Measurements from ENCODE around the gene FGG.

Gene FGG

DNA sequence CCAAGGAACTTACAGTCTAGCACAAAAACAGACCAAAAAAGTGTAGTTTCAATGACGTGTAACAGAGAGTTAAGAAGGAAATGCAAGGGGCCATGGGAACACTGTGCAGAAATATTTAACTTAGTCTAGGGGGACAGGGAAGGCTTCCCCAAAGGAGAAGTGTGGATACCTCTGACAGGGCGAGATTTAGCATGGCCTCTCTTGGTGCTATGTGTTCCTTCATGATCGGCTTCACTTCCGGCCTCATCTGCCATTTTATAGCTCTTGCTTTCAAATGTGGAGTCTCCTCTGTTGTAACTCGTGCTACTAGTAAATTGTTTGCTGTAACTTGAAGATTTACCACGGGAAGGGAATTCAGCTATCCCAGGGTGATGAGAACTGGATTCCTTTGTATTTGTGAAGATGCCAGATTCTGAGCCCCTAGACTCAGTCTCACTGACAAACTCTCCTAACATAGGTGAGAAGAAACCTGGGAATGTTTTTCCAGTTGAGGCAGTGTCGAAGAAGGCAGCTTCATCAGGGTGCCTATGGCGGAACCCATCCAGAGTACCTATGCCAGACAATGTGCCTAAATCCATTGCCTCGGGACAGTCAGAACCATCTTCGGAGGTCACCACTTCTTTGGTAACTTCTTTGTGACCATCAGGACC, 27.0 kb downstream of the FGG start:
- no peak for DNase-seq

- no peak for DNase-seq
Measured at GRCh38 chr4:154584259-154584658, 28.2 kb downstream of the FGG start.

GRCh38 chr4:154583677-154584076, 28.8 kb downstream of the FGG start:
- no peak for DNase-seq

- no peak for DNase-seq
Measured at GRCh38 chr4:154583230-154583629, 29.2 kb downstream of the FGG start.

- DNase-seq: no peak
Measured at GRCh38 chr4:154582723-154583122, 29.7 kb downstream of the FGG start.

DNA sequence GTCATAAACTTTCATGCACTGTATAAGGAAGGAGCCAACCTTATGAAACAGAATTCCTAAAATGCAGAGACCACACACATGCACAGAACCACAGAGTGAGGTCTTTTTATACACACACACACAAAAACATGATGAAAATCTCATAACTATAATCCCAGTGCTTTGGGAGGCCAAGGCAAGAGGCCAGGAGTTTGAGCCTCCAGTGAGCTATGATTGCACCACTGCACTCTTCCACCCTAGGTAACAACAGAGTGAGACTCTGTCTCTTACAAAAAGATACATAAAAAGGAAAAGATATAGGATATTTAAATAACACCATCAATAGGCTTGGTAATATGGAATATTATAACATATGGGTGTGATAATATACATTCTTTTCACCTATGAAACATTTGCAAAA, 32.5 kb downstream of the FGG start:
- DNase-seq: no peak

- DNase-seq: no peak
Measured at GRCh38 chr4:154578919-154579318, 33.5 kb downstream of the FGG start.

GRCh38 chr4:154577324-154577723, 35.1 kb downstream of the FGG start:
- no peak for DNase-seq

GRCh38 chr4:154574311-154574710, 38.1 kb downstream of the FGG start:
- DNase-seq: no peak

- DNase-seq: no peak
Measured at GRCh38 chr4:154573190-154573870, 39.1 kb downstream of the FGG start.

GRCh38 chr4:154569584-154569983, 42.9 kb downstream of the FGG start:
- no peak for DNase-seq

- no peak for DNase-seq
Measured at GRCh38 chr4:154569028-154569427, 43.4 kb downstream of the FGG start.

GRCh38 chr4:154566639-154567204, 45.7 kb downstream of the FGG start:
- DNase-seq: no peak

DNA sequence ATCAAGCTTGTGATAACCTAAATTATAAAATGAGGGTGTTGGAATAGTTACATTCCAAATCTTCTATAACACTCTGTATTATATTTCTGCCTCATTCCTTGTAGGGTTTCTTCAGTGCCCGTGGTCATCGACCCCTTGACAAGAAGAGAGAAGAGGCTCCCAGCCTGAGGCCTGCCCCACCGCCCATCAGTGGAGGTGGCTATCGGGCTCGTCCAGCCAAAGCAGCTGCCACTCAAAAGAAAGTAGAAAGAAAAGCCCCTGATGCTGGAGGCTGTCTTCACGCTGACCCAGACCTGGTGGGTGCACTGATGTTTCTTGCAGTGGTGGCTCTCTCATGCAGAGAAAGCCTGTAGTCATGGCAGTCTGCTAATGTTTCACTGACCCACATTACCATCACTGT, 46.8 kb downstream of the FGG start:
- DNase-seq: no peak

DNA sequence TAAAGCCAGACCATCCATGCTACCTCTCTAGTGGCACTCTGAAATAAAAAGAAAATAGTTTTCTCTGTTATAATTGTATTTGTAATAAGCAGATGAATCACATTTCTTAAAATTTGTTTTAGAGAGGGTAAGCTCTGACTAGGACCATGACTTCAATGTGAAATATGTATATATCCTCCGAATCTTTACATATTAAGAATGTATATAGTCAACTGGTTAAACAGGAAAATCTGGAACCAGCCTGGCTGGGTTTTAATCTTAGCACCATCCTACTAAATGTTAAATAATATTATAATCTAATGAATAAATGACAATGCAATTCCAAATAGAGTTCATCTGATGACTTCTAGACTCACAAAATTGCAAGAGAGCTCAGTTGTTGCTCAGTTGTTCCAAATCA, 48.1 kb downstream of the FGG start:
- no peak for DNase-seq

- DNase-seq: no peak
Measured at GRCh38 chr4:154562697-154563254, 49.7 kb downstream of the FGG start, which contains the start of gene FGB. TSS of gene FGB (plus strand) at chr4:154563011. CDS start at chr4:154563019, 8 bp downstream.

DNA sequence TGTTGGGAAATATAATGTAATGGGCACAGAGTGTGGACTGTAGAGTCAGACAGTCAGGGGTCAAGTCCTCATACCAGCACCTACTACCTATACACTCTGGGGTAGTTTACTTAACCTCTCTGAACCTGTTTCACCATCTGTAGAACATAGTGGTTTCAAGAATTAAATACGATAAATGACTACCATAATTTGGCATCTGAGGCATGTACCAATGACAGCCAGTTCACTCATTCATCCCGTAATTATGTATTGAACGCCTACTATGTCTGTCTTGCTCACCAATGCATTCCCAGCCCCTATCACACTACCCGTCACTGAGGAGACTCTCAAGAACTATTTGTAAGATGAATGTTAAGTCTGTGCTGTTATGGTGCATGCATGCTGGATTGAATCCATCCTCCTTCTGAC, 51.6 kb downstream of the FGG start:
- DNase-seq: no peak

- no peak for DNase-seq
Measured at GRCh38 chr4:154560419-154560801, 52.0 kb downstream of the FGG start.

- DNase-seq: peak; percentile 33 to 38
Measured at GRCh38 chr4:154559494-154560418, 52.7 kb downstream of the FGG start.

DNA sequence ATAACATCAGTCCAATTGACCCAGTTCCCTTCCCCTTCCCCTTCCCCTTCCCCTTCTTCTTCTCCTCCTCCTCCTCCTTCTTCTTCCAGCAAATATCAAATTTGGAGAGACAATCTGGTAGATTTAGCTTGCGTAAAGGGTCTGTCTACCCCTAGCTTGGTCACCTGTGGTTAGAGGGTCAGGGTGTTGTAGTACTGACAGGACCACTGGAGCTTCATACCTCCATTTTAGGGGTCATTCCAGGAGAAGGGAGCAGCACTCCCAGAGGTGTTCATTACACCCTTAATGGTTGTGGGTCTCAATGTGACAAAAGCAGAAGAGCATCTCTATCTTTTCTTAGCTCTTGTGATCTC, 53.3 kb downstream of the FGG start:
- no peak for DNase-seq

All from inflammatory macrophage (primary cell).